DOHH2 (cell line): Measurements from ENCODE around the gene COTL1.
A peak's percentile ranks its signal among the peaks of the same experiment; 100 is the strongest.

ENCODE experiments used
- H3F3A ChIP-seq: fragments of 200-600 bp; sonication (generic), shearing (Covaris generic); 2 replicates; pipeline ENCODE4 v1.6.0; 2016; ENCODE audit warnings: antibody characterized with exemption, mild to moderate bottlenecking; ENCODE audit not compliant: control insufficient read depth, insufficient read depth
- H3K27ac ChIP-seq: fragments of 200-600 bp; sonication (generic); 2 replicates; pipeline ENCODE4 v1.5.1; 2014; ENCODE audit warnings: low read depth, mild to moderate bottlenecking, low read length, moderate library complexity
- H3K27me3 ChIP-seq: fragments of 200-600 bp; sonication (generic); 2 replicates; pipeline ENCODE4 v1.6.1; 2014; ENCODE audit warnings: mild to moderate bottlenecking, low read length, mixed read lengths; ENCODE audit not compliant: control insufficient read depth
- H3K36me3 ChIP-seq: fragments of 200-600 bp; sonication (generic); 2 replicates; pipeline ENCODE4 v1.6.1; 2014; ENCODE audit warnings: mild to moderate bottlenecking, low read length, moderate library complexity, mixed read lengths; ENCODE audit not compliant: control insufficient read depth
- H3K4me1 ChIP-seq: fragments of 200-600 bp; sonication (generic); 2 replicates; pipeline ENCODE4 v1.6.1; 2014; ENCODE audit warnings: mild to moderate bottlenecking, low read length, mixed read lengths; ENCODE audit not compliant: control insufficient read depth
- H3K4me2 ChIP-seq: fragments of 200-600 bp; sonication (generic); 2 replicates; pipeline ENCODE4 v1.6.0; 2014; ENCODE audit warnings: mild to moderate bottlenecking, low read length, moderate library complexity
- H3K4me3 ChIP-seq: fragments of 200-600 bp; sonication (generic); 2 replicates; pipeline ENCODE4 v1.5.1; 2014; ENCODE audit warnings: mild to moderate bottlenecking, low read length, mixed read lengths
- H3K79me2 ChIP-seq: fragments of 200-600 bp; sonication (generic); 2 replicates; pipeline ENCODE4 v1.6.1; 2014; ENCODE audit warnings: mild to moderate bottlenecking, low read length, mixed read lengths; ENCODE audit not compliant: control insufficient read depth
- H3K9me2 ChIP-seq: fragments of 200-600 bp; sonication (generic); replicated peaks from 2 replicates; pipeline ENCODE4 v1.6.1; 2014; ENCODE audit warnings: mild to moderate bottlenecking, low read length, mixed read lengths; ENCODE audit not compliant: control insufficient read depth
- H3K9me3 ChIP-seq: fragments of 200-600 bp; sonication (generic); 2 replicates; pipeline ENCODE4 v1.6.1; 2014; ENCODE audit warnings: antibody characterized with exemption, low read length, mixed read lengths; ENCODE audit not compliant: control insufficient read depth, insufficient read depth
- H4K20me1 ChIP-seq: fragments of 200-600 bp; sonication (generic); 2 replicates; pipeline ENCODE4 v1.6.0; 2014; ENCODE audit warnings: low read depth, mild to moderate bottlenecking, antibody characterized with exemption, low read length, moderate library complexity; ENCODE audit not compliant: control insufficient read depth, insufficient read depth
- EZH2phosphoT487 ChIP-seq: fragments of 200-600 bp; sonication (generic); IDR thresholded peaks from 2 replicates; pipeline ENCODE4 v1.6.1; 2017; ENCODE audit warnings: borderline replicate concordance, mild to moderate bottlenecking, antibody characterized with exemption, low read length, moderate library complexity, mixed read lengths
- TF ChIP-seq, protein P1 (sequence below): fragments of 200-600 bp; sonication (generic); IDR thresholded peaks from one replicate; pipeline ENCODE4 v1.5.1; 2014; ENCODE audit warnings: antibody characterized with exemption, mild to moderate bottlenecking, low read depth, low read length; ENCODE audit not compliant: poor library complexity, severe bottlenecking

Gene COTL1

GRCh38 chr16:84594725-84595038, 23.2 kb downstream of the COTL1 start:
- Histone ChIP-seq H3K9me2 (no peaks in the 10 kb centered on the region), H3K27me3 (no peaks in the 10 kb centered on the region), H3F3A (peaks cover 39% of the 10 kb centered on the region), H3K79me2 (peaks cover 83% of the 10 kb centered on the region), H3K4me1 (peaks cover 71% of the 10 kb centered on the region), H3K27ac (peak overlapping the region; percentile 90), H3K4me2 (peak overlapping the region; percentile 99), H3K4me3 (peak overlapping the region; percentile 77), H3K36me3 (peaks cover 55% of the 10 kb centered on the region), H3K9me3 (no peaks in the 10 kb centered on the region), H4K20me1 (no peaks in the 10 kb centered on the region)
- no peak for TF ChIP-seq EZH2phosphoT487
- TF ChIP-seq, protein P1, sequence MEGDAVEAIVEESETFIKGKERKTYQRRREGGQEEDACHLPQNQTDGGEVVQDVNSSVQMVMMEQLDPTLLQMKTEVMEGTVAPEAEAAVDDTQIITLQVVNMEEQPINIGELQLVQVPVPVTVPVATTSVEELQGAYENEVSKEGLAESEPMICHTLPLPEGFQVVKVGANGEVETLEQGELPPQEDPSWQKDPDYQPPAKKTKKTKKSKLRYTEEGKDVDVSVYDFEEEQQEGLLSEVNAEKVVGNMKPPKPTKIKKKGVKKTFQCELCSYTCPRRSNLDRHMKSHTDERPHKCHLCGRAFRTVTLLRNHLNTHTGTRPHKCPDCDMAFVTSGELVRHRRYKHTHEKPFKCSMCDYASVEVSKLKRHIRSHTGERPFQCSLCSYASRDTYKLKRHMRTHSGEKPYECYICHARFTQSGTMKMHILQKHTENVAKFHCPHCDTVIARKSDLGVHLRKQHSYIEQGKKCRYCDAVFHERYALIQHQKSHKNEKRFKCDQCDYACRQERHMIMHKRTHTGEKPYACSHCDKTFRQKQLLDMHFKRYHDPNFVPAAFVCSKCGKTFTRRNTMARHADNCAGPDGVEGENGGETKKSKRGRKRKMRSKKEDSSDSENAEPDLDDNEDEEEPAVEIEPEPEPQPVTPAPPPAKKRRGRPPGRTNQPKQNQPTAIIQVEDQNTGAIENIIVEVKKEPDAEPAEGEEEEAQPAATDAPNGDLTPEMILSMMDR: peak; percentile 13

GRCh38 chr16:84593825-84594724, 23.8 kb downstream of the COTL1 start:
- Histone ChIP-seq H3K4me3 (peak overlapping the region; percentile 77), H3K9me2 (no peaks in the 10 kb centered on the region), H3K4me1 (peaks cover 65% of the 10 kb centered on the region), H3K79me2 (peaks cover 79% of the 10 kb centered on the region), H3K36me3 (peaks cover 61% of the 10 kb centered on the region), H3K9me3 (no peaks in the 10 kb centered on the region), H4K20me1 (no peaks in the 10 kb centered on the region), H3K4me2 (peak overlapping the region; percentile 99), H3F3A (peaks cover 33% of the 10 kb centered on the region), H3K27me3 (no peaks in the 10 kb centered on the region), H3K27ac (peak overlapping the region; percentile 90)
- TF ChIP-seq, protein P1: no peak
- TF ChIP-seq EZH2phosphoT487: no peak

DNA sequence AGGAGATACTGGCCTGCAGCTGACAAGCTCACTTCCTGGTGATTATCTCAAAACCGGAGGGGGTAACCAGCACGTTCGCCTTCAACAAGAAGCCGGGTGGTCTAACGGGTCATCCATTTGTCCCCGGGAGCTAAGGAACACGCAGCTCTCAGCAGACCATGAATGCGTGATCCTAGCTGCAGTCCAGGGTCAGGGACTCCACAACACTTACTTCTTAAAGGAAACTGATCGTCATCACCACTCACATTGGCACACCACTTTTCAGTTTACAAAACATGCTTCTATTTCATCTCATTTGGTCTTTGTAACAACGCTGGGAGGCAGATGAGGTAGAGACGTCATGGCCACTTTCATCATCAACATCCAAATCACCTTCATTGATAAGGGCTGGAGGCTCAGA, 25.2 kb downstream of the COTL1 start:
- peaks cover 75% of the 10 kb centered on the region for H3K79me2 ChIP-seq
- H3K27me3 ChIP-seq: no peaks in the 10 kb centered on the region
- H3K4me1 ChIP-seq: peaks cover 52% of the 10 kb centered on the region
- H3K9me2 ChIP-seq: no peaks in the 10 kb centered on the region
- peak overlapping the region; percentile 90 for H3K27ac ChIP-seq
- H3K4me3 ChIP-seq: peak overlapping the region; percentile 45
- H4K20me1 ChIP-seq: no peaks in the 10 kb centered on the region
- peaks cover 68% of the 10 kb centered on the region for H3K36me3 ChIP-seq
- H3K9me3 ChIP-seq: no peaks in the 10 kb centered on the region
- TF ChIP-seq, protein P1: no peak
- TF ChIP-seq EZH2phosphoT487: no peak
- peaks cover 25% of the 10 kb centered on the region for H3F3A ChIP-seq
- H3K4me2 ChIP-seq: peak overlapping the region; percentile 99
